ENCODE data around the gene CHMP2A. TPM values are rescaled to one million over a fixed set of nuclear protein-coding genes. Genes with fewer than 3 reads are reported as not detected.

CHMP2A gene
- polyA plus RNA-seq, 4 donors = 113 to 135 (median 118) TPM

DNA sequence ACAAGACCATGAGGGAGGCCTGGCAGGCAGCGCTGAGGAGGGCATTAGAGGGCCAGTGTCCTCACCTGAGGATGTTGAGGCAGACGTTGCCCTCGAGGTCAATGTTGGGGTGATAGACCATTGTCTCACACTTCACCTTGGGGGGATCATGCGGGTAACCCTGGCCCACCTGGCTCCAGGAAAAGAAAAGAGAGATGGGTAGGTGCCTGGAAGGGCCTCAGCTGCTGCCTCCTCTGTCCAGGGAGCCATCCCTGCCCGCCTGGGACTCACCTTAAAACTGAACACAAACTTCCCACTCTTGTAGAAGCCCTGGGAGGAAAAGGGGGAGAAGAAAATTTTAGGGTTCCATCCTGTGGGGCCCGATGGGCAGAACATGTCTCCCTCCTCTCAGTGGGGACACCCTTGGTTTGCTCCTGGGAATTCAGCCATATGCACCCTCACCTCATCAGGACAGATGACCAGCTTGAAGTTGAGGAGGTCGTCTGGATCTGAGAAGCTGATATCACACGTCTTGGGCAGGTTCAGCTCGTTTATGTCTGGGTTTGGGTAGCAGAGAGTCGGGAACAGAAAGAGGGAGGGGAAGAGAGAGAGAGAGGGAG is 1.8 kb upstream of the CHMP2A start:
- DNase-seq (ENCODE audit: low read depth in 4 of 4, low spot score in 3 of 4) = no peak

DNA sequence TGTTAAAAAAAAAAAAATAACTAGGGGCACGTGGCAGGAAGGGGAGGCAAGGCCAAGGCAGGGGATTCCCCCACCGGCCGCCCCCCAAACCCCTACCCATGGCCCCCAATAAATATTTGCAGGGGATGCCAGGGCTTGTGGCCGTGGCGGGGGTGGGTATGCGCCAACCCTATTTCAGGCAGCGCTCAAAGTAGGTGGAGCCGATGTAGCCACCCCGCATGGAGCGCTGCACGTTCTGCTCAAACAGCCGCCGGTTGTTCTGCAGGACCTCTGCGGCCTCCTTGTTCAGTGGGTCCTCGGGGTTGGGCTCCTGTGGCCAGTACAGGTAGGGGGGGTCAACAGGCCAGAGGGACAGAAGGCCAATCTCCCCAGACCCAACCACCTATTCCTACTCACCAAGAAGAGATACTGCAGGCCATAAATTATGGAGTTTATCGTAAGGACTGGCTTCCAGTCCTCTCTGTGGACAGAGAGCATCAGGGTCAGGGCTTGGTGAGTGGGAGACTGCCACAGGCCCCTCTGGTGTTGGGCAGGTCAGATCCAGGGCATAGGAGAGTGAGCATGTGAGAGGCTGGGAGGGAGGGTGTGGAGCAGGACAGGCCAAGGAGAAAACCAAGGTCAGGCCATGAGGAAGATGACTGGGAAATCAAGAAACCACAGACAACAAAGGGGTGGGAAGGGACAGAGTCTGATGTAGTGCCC is 1.2 kb upstream of the CHMP2A start:
- no peak for DNase-seq (ENCODE audit: low read depth in 4 of 4, low spot score in 3 of 4)

- no peak for DNase-seq (ENCODE audit: low read depth in 4 of 4, low spot score in 3 of 4)
Measured at GRCh38 chr19:58555369-58555885, 522 bp upstream of the CHMP2A start.

- DNase-seq (ENCODE audit: low read depth in 4 of 4, low spot score in 3 of 4) = no peak
Measured at GRCh38 chr19:58553799-58554493, 959 bp downstream of the CHMP2A start.

DNA sequence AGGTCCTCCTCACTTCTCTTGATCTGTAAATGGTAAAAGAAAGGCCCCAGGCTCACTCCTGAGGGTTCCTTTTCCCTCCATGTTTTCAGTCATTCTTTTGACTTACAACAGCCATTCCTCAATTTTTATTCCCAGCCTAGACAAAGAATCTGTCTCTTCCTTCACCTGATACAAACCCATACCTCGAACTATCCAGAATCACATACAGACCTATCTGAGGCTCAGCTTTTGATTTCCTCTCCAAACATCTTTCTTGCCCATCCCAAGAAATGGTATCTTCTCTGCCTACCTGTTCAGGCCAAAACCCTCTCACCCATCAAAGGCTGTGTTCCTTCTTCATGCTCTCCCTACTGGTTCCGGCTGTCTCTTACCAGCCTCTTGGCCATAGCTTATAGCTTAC is 2.2 kb downstream of the CHMP2A start:
- DNase-seq (ENCODE audit: low read depth in 4 of 4, low spot score in 3 of 4) = no peak

GRCh38 chr19:58551577-58552471 is 3.1 kb downstream of the CHMP2A start:
- DNase-seq (ENCODE audit: low read depth in 4 of 4, low spot score in 3 of 4) = no peak

DNA sequence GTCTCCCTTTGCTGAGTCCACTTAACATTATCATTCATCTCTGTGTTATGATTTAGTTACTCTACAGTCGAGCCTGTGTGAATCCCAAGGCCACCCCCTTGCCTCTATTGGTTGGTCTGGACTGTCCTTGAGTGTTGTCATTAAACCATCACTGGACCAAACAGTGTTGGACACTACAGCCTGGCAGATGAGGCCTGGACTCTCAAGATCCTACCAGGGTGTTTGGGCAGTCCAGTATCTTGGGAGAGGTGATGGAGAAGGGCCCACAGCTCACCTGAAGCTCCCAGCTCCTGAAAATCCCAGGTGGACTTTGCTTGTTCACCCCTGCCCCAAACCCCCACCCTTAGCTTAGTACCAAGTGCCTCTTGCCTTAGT is 3.8 kb downstream of the CHMP2A start:
- DNase-seq (ENCODE audit: low read depth in 4 of 4, low spot score in 3 of 4) = no peak

DNA sequence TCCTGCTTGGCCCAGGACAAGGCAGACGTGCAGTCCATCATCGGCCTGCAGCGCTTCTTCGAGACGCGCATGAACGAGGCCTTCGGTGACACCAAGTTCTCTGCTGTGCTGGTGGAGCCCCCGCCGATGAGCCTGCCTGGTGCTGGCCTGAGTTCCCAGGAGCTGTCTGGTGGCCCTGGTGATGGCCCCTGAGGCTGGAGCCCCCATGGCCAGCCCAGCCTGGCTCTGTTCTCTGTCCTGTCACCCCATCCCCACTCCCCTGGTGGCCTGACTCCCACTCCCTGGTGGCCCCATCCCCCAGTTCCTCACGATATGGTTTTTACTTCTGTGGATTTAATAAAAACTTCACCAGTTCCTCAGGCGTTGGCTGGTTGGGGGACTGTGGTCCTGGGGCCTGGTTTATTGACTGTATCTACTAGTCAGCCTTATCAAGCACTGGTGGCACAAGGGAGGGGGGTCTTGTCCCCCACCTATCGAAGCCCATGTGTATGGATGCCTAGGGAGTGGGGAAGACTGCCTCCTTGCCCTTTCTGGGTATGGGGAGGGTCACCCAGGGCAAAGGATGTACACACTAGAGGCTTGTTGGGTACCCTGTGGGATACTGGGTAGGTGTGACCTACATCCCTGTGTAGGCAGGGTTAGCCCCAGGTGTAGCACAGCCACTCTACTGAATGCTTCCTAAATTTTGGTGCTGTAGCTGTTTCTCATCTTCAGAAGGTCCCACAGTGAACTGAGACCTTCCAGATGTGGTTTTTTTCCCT is 4.4 kb downstream of the CHMP2A start:
- DNase-seq (ENCODE audit: low read depth in 4 of 4, low spot score in 3 of 4) = no peak

- no peak for DNase-seq (ENCODE audit: low read depth in 4 of 4, low spot score in 3 of 4)
Measured at GRCh38 chr19:58549664-58550361, 5.1 kb downstream of the CHMP2A start.

DNA sequence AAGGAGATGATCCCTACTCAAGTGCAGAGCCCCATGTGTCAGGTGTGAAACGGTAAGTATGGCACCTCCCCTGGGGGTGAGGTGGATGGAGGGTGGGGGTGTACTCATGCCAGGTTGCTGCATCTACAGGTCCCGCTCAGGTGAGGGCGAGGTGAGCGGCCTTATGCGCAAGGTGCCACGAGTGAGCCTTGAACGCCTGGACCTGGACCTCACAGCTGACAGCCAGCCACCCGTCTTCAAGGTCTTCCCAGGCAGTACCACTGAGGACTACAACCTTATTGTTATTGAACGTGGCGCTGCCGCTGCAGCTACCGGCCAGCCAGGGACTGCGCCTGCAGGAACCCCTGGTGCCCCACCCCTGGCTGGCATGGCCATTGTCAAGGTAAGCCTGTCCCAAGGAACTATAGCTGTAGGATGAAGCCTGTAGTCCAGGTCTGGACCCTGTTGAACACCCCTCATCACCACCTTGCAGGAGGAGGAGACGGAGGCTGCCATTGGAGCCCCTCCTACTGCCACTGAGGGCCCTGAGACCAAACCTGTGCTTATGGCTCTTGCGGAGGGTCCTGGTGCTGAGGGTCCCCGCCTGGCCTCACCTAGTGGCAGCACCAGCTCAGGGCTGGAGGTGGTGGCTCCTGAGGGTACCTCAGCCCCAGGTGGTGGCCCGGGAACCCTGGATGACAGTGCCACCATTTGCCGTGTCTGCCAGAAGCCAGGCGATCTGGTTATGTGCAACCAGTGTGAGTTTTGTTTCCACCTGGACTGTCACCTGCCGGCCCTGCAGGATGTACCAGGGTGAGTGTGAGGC is 5.8 kb downstream of the CHMP2A start:
- DNase-seq (ENCODE audit: low read depth in 4 of 4, low spot score in 3 of 4) = no peak

DNA sequence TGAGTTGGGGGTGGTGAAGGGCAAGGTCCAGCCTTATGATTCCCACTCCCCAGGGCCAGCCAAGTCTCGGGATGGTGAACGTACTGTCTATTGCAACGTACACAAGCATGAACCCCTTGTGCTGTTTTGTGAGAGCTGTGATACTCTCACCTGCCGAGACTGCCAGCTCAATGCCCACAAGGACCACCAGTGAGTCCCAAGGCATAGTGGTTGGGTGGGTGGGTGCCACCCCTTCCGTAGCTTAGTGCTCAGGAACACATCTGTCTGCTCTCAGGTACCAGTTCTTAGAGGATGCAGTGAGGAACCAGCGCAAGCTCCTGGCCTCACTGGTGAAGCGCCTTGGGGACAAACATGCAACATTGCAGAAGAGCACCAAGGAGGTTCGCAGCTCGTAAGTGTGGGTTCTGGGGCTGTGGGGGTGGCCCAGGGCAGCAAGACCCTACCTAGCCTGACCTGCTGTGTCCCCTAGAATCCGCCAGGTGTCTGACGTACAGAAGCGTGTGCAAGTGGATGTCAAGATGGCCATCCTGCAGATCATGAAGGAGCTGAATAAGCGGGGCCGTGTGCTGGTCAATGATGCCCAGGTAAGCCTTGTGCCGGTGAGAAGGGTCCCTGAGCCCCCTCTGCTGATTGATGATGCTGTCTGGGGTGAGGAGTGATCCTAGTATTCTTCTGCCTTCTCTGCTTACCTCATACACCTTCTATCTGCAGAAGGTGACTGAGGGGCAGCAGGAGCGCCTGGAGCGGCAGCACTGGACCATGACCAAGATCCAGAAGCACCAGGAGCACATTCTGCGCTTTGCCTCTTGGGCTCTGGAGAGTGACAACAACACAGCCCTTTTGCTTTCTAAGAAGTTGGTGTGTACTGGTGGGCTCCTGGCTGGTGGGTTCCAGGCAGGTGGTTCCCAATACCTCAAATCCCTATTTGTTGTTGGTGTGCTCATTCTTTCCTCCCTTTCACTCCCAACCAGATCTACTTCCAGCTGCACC is 7.3 kb downstream of the CHMP2A start:
- DNase-seq (ENCODE audit: low read depth in 4 of 4, low spot score in 3 of 4) = no peak

GRCh38 chr19:58546019-58546530 is 8.8 kb downstream of the CHMP2A start:
- DNase-seq (ENCODE audit: low read depth in 4 of 4, low spot score in 3 of 4) = no peak

DNA sequence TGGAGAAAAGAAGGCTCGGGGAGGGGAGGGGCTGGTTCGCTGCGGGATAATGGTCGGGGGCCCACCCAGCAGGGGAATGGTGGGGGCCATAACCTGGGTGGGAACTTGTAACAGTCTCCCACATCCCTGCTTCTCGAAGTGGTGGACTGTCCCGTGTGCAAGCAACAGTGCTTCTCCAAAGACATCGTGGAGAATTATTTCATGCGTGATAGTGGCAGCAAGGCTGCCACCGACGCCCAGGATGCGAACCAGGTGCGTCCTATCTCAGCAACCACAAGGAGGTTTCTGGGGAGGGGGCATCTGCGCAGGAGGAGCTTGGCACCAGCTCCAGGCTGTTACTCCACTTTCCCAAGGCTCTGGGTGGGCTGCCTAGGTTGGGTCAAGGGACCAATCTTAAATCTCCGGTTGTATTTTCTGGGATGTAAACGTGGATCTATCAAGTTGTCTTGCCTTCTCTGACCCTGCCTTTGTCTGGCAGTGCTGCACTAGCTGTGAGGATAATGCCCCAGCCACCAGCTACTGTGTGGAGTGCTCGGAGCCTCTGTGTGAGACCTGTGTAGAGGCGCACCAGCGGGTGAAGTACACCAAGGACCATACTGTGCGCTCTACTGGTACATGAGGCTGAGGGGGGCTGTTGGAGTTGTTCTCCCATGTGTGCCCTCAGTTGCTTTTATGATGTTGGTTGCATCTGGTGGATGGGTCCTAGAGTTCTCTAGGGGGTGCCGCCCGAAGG is 9.5 kb downstream of the CHMP2A start:
- DNase-seq (ENCODE audit: low read depth in 4 of 4, low spot score in 3 of 4) = no peak

- peak in 1 of 4 donors; percentile 56 for DNase-seq (ENCODE audit: low read depth in 4 of 4, low spot score in 3 of 4)
Measured at GRCh38 chr19:58544591-58545285, 10.2 kb downstream of the CHMP2A start.

DNA sequence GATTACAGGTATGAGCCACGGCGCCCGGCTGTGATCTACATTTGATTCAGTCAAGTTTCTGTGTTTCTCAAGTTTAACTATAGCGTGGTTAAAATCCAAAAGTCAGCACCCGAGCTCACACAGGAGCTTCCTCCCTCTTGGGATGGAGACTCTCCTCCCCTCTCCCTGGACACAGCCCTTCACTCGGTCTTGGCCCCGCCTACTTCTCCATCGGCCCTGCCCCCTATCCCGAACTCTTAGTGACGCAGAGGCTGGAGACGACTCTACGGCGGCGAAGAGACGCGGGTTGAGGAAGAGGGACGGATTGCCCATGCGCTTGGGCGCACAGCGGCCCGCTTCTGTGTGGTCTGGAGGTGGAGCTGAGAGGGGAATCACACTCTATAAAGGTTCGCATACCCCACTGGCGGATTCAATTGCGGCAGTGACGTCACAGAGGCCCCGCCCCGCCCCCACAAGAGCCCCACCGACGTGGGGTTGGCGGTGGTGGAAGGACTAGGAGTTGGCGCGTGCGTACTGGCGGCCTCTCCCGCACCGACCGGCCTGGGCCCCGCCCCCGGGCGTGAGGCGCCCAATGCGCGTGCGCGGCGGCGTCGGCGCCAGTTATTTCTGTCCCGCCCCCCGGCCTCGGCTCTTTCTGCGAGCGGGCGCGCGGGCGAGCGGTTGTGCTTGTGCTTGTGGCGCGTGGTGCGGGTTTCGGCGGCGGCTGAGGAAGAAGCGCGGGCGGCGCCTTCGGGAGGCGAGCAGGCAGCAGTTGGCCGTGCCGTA is 10.9 kb downstream of the CHMP2A start, which contains the start of gene TRIM28:
TRIM28 (plus strand) TSS at position 239 of the 765 bp plus-strand sequence. CDS start 694 bp downstream, outside the sequence.
- DNase-seq (ENCODE audit: low read depth in 4 of 4, low spot score in 3 of 4) = peak; percentile 95 to 98 (median 97)
